ENCODE measurements around the gene MFN2.
"Not testable (repeated sequence)": the region's sequence is repeated elsewhere in the genome, so short reads cannot be mapped to it uniquely, and the experiment has no call there.

MFN2 gene

DNA sequence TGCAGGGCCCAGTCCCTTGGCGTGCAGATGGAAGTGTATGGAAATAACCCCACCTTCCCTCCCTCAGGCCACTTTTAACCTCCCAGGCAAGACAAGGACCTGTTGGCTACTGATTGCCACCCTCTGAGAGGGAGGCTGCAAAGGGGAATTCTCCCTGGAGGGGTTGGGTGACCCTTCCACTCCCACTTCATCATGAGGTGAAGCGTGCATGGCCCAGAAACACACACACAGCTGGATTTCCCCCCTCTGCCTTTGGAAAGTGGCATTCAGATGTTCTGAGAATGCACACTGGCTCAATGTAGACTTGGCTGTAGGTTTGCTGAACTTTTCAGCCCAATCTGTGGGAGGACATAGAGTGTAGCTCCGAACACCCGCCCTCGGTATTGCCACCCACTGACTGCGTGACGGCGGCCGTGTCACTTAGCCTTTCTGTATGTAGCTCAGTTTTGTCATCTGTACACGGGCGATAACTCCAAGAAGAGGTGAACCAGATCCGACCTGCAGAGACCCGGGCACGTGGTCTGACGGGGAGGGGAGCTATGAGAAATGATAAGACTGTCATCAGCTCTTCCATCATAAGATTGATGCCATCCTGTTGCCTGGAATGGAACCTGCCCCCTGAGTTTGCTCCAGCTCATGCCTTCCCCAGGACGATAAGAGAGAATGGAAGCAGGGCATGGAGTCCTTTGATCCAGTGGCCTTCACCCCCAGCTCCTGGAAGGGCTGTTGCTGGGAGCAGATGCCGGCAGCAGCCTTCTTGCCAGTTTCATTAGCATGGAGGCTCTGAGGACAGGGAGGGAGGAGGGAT lies 58.3 kb downstream of the MFN2 start:
- no peak overlapping the region for H3K4me3 ChIP-seq
- H3K27ac ChIP-seq, result no peak overlapping the region

DNA sequence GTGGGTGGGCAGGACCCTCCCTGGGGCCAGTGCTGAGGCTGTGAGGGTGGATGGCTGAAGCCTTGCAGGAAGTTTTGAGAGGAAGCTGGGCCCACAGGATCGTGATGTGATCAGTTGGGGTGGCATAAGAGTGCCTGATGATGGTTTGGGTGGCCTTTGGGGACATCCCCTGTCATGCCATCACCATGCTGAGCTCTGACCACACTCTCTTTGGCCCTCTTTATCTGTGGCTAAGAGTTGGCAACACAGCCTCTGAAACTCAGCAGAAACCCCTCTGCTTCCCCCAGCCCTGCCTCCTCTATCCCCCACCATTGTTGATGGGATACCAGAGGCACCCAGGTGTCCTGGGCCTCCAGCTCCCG lies 58.9 kb downstream of the MFN2 start:
- no peak overlapping the region for H3K4me3 ChIP-seq
- H3K27ac ChIP-seq, result no peak overlapping the region

DNA sequence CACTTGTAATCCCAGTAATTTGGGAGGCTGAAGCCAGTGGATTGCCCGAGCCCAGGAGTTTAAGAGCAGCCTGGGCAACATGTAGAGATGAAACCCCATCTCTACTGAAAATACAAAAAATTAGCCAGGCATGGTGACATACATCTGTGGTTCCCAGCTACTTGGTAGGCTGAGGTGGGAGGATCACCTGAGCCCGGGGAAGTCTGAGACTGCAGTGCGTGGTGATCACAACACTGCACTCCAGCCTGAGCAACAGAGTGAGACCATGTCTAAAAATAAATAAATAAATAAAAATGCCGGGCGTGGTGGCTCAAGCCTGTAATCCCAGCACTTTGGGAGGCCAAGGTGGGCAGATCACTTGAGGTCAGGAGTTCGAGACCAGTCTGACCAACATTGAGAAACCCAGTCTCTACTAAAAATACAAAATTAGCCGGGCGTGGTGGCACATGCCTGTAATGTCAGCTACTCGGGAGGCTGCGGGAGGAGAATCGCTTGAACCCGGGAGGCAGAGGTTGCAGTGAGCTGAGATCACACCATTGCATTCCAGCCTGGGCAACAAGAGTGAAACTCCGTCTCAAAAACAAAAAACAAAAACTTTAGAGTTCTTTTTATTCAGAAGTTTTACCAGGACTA lies 59.7 kb downstream of the MFN2 start:
- peak overlapping the region in 4 of 21 experiments; percentile 6 to 54 (median 46) for H3K27ac ChIP-seq
- not testable (repeated sequence) for H3K4me3 ChIP-seq

DNA sequence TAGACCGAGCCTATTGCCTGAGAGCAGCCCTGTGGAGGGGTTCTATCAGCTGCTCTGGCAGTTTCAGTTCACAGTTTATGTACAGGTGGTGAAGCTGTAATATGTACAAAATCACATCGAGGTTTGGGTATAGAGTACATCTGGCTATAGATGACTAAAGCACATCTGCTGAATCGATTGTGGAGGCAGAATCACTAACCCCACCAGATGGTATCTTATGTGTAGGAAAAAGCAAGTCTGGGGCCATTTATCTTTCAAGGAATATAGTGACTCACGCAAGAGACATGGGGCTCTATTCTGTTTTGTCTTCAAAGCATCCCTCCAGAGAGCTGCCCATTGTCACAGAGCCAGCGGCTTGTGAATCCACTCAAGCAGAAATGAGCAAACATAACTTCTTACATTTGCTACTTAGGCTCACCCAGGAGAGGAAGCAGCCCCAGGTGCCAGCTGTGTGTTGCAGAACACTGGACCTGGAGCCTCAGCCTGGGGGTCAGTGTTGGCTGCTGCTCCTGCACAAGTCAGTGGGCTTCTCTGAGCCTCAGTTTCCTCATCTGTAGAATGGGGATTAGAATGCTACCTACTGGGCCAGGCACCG lies 60.3 kb downstream of the MFN2 start:
- no peak overlapping the region for H3K4me3 ChIP-seq
- H3K27ac ChIP-seq, result peak overlapping the region in 4 of 21 experiments; percentile 6 to 54 (median 46)

DNA sequence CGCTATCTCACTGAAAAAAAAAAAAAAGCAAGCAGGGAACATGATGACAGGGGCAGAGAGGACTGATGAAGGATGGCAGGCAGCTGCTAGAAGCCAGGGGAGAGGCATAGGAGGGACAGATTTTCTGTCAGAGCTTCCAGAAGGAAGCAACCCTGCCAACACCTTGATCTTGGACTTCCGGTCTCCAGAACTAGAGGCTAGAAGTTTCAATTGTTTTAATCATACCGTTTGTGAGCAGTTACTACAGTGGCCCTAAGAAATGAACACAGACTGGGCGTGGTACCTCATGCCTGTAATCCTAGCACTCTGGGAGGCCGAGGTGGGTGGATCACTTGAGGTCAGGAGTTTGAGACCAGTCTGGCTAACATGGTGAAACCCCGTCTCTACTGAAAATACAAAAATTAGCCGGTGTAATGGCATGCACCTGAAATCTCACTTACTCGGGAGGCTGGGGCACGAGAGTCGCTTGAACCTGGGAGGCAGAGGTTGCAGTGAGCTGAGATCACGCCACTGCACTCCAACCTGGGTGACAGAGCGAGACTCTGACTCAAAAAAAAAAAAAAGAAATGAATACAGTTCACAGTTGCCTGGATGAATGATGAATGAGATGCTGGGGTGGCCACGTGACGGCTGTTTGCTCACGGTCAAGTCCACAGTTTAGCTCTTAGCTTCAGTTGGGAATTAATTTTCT lies 64.1 kb downstream of the MFN2 start:
- not testable (repeated sequence) for H3K27ac ChIP-seq, H3K4me3 ChIP-seq

DNA sequence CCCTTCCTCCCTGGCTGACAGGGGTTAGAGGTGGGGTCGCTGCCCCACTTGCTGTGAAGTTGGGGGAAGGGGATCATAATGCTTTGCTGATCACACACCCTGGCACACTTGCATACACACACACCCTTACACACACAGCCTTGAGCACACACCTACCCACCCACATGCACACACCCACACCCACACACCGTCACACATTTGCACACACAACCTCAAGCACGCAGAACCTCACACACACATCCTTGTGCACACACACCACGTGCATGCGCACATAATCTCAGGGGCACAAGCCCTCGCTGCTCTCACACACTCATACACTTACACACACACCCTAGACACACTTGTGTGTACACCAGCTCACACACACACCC lies 66.5 kb downstream of the MFN2 start:
- Histone ChIP-seq H3K27ac (peak overlapping the region in 1 of 21 experiments; percentile 40), H3K4me3 (no peak overlapping the region)

DNA sequence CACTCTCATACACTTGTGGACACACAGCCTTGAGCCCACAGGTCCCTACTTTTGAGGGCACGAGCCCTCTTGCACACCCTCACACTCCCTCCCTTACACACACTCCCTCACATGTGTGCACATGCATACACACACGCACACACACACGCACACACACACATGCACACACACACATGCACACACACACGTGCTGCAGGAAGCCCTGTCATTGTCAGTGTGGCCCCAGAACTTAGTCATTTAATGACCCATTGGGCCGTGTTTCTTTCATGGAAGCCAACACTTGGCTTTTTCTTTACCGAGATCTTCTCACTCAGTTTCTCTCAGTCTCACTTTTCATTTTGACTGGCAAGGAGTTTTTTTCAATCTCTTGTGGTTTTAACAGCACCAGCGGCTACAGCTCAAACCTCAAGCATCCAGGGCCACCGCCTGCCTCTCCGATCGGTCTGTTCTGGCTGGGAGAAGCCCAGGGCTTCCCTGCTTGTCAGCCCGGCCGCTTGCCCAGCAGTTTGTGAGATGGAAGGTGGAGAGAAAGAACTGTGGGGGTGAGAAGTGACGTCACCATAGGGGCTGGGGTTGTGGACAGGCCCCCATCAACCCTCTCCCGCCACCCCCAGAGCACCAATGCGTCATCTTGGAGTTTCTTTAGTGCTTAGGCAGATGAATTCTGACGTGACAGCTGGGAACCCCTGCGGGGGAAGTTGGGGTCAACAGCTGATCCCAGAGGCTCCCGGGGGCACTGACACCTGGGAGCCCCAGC lies 67.1 kb downstream of the MFN2 start:
- peak overlapping the region in 1 of 21 experiments; percentile 40 for H3K27ac ChIP-seq
- H3K4me3 ChIP-seq, result no peak overlapping the region

DNA sequence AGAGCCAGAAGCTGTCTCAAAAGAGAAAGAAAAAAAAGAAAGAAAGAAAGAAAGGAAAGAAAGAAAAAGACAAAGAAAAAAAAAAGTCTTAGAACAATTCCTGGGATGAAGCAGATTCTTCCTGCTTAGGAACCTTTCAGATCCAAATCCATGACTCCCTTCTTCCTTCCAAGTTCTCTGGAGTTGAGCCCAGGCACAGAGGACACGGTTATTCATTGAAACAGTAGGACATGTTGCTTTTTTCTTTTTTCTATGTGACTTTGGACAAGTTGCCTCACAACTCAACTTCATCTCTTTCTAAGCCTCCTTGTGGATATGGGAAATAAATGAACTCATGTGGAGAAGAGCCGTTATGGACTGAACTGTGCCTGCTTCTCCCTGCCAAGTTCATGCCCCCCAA lies 68.1 kb downstream of the MFN2 start:
- Histone ChIP-seq H3K27ac (no peak overlapping the region), H3K4me3 (no peak overlapping the region)

DNA sequence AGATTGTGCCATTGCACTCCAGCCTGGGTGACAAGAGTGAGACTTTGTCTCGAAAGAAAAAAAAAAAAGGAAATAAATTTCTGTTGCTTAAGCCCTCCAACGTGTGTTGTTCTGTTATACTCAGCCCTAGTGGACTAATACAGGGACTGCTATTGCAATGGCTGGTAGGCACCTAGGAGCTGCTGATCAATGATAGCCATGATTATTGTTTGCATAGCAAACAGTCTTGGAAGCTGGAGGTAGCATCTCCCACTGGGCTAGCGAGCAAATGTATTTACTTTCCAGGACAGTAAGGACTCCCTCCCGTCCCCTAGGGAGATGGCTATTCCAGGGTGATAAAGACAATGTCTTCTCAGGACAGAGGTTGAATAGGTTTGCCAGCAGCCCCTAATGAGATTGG lies 69.4 kb downstream of the MFN2 start:
- H3K27ac ChIP-seq, result no peak overlapping the region
- H3K4me3 ChIP-seq, result no peak overlapping the region

DNA sequence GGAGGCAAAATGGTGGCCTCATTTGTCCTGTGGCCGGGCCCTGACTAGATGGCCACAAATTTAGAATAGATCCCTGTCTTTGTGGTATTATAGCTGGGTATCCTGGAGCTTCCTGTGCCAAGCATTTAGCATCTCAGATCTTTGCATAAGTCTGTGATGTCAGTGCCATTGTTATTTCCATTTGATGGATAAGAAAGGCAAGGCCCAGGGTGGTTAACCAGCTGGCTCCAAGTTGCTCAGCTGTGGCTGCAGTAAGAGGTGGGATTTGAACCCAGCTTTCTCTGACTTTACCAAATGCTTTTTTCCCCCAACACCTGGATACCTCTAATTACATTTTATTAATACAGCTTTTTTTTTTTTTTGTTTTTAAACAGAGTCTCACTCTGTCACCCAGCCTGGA lies 71.1 kb downstream of the MFN2 start:
- Histone ChIP-seq H3K27ac (peak overlapping the region in 1 of 21 experiments; percentile 66), H3K4me3 (no peak overlapping the region)

DNA sequence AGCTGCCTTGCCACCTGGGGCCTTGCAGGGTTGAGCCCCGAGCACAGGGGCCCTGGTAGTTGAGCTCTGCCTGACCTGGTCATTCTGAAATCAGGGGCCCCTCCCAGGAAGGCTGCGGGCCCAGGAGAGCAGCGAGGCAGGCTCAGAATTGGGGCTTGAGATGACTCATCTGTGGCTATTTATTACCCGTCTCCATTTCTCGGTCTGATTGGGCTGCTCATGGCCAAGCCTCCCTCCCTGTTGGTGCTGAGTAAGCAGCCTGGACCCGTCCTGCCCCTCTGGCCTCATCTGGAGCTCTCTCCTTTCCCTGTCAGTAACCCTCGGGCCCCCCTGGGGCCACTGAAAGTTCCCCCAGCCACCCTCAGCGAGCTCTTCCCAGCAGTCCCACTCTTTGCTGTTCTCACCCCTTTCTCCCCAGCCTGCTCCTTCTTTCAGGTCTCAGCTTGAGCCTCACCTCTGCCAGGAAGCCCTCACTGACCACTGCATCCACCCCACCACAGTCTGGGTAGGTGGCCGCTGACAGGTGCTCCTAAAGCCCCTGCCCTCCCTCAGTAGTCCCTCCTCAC lies 71.8 kb downstream of the MFN2 start:
- H3K4me3 ChIP-seq, result no peak overlapping the region
- H3K27ac ChIP-seq, result peak overlapping the region in 11 of 21 experiments; percentile 4 to 70 (median 26)

DNA sequence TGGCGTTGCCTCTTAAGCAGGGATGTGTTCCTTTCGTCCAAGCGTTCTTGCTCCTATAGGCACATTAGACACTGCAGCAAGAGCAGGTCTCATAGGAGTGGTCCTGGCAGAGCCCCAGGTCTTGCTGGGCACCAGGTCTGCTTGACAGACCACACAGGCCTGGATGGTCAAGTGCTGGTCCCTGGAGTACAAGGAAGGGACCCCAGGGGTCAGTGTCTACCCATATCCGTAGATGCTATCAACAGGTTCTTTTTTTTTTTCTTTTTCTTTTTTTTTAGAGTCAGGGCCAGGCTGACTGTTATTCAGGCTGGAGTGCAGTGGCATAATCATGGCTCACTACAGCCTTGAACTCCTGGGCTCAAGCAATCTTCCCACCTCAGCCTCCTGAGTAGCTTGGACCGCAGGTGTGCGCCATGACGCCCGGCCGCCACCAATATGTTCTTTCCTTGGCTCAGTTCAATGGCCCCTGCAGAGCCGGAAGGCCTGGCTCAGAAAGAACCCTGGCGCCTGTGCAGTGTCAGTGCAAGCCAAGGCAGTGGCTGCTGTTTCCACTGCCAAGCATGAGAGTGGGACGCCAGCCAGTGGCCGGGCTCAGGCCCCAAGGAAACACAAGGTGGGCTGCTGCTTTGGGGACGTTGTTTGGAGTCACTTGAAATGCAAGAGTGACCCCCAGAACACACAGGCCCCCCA lies 72.9 kb downstream of the MFN2 start:
- Histone ChIP-seq H3K27ac (peak overlapping the region in 2 of 21 experiments; percentile 44 to 66), H3K4me3 (no peak overlapping the region)

DNA sequence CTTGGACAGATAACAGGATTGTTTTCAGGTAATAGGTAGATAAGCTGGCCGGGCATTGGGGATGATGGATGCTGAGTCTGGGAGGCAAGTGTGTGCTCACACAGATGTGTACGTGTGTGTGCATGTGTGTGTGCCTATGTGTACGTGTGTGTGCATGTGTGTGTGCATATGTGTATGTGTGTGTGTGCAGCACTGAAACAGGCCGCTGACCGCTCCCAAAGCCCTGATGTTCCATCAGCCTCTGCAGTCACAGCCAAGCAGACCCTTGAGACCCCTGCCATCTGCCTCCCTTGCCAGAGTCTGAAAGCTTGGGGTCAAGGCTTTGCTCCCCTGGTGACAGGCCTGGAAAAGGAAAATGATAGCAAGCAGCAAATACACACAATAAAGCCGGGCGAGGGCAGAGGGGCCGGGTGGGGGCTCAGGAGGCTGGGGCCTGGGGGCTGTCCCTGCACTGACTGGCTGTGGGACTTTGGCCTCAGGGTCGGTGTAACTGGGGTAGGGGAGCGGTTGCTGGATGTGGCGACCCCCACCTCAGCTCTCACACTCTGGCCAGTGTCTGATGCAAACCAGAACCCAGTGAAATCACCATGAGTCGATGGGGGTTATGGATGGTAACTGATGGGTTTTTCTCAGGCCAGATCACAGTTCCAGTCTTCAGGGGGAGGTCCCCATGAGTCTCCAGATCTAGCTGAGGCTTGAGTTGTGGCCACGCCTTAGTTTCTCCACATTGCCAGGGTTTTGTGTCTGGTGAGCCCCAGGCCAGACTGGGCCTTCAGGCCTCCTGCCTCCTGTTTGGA lies 73.7 kb downstream of the MFN2 start:
- Histone ChIP-seq H3K4me3 (no peak overlapping the region), H3K27ac (peak overlapping the region in 1 of 21 experiments; percentile 44)

DNA sequence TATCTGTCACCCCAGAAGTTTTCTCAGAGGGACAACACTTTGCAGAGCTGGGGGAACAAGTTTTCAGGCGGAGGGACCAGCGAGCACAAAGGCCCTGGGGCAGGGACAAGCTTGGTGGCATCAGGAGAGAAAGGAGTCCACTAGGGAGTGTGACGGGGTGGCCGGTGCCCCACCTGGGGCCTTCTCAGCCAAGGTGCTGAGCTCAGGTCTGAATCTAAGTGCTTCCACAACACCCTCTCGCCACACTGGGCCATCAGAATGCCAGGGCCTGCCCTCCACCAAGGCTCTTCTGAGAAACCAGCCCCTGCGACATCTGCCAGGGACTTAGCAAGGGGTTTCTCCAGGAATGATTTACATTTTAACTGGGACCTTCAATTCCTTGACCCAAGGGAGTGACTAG lies 75.0 kb downstream of the MFN2 start:
- no peak overlapping the region for H3K4me3 ChIP-seq

DNA sequence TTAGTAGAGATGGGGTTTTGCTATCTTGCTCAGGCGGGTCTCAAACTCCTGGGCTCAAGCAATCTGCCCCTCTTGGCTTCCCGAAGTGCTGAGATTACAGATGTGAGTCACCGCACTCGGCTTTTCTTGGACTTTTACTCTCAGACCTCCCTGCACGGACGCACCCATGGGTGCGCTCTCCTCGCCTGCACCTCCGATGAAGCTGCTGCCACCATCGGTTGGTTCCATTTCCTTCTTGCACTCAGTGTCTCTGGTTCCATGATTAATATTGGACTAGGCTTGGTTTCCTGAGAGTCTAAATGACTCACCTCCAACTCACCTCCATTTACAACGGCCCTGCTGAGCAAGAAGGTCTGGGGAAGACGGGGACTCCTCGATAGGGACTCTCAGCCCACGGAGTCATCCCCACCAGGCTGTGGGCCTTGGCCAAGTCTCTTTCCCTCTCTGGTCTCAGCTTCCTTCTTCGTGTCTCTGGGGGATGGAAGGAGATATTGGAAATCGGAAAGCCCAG lies 76.1 kb downstream of the MFN2 start:
- no peak overlapping the region for H3K27ac ChIP-seq
- H3K4me3 ChIP-seq, result no peak overlapping the region

More for the DNA sequence above, 75.0 kb downstream of the MFN2 start:
- no peak overlapping the region for H3K27ac ChIP-seq

DNA sequence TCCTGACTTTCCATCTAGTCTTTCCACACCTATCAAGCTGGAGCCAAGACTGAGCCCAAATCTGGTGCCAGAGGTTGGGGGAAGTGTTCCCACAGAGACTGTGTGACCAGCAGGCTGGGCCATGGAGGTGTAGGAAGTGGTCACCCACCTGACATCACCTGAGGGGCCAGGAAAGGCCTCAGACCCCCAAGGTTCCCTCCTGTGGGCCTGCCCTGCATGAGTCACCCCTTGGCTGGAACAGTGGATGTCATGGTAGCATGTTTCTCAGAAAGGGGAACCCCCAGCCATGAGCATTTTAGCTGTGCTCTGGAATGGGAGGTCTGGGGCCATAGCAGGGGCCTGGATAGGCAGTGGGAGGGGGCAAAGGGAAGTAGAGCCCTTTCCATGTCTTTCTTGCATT lies 77.1 kb downstream of the MFN2 start:
- no peak overlapping the region for H3K27ac ChIP-seq

DNA sequence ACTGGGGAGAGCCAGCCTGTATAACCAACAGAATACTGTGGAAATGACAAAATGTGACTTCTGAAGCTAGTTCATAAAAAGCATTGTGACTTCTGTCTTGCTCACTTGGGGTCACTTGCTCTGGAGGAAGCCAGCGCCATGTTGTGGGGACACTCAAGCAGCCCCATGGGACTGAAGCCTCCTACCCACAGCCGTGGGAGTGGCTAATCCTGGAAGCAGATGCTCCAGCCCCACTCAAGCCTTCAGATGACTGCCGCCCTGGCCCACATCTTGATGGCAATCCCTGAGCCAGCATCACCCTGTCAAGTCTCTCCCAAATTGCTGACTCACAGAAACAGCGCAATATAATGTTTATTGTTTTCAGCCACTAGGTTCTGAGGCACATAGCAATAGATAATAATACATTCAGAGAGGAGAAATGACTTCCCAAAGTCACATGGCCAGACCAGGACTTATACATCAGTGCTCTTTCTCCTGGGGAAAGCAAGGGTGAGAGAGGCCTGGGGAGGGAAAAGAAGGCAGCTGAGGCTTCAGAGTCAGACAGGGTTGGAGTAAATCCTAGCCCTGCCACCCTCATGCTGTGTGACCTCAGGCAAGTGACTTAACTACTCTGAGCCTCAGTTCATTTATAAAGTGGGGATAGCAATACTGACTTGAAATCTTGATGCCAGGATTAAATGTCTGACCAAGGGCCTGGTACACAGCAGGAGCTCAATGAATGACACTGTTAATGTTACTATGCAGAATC lies 77.9 kb downstream of the MFN2 start:
- H3K27ac ChIP-seq, result no peak overlapping the region
- no peak overlapping the region for H3K4me3 ChIP-seq

More for the DNA sequence above, 77.1 kb downstream of the MFN2 start:
- H3K4me3 ChIP-seq, result no peak overlapping the region
